OCI-LY3 (cell line): ENCODE measurements around the gene MXRA8.

ENCODE experiments used
- H2AFZ ChIP-seq: fragments of 200-600, 300-600 bp; shearing (Covaris generic); 2 replicates; pipeline ENCODE4 v1.6.0; 2014; ENCODE audit warnings: antibody characterized with exemption, low read depth, low read length
- H3K27ac ChIP-seq: fragments of 200-600, 300-600 bp; sonication (generic); 2 replicates; pipeline ENCODE4 v1.5.1; 2014; ENCODE audit warnings: mild to moderate bottlenecking, low read length, moderate library complexity, mixed read lengths
- H3K27me3 ChIP-seq: fragments of 200-600, 300-600 bp; sonication (generic); 2 replicates; pipeline ENCODE4 v1.6.1; 2014; ENCODE audit warnings: low read depth, low read length, mixed read lengths
- H3K36me3 ChIP-seq: fragments of 200-600, 300-600 bp; sonication (generic); replicated peaks from 2 replicates; pipeline ENCODE3; 2014; ENCODE audit warnings: low read depth, low read length, mixed read lengths
- H3K4me1 ChIP-seq: fragments of 300-600, 200-600 bp; sonication (generic); 2 replicates; pipeline ENCODE4 v1.6.1; 2014; ENCODE audit warnings: low read length, mixed read lengths
- H3K4me2 ChIP-seq: fragments of 200-600, 300-600 bp; sonication (generic); 2 replicates; pipeline ENCODE4 v1.6.1; 2014; ENCODE audit warnings: low read length, mixed read lengths
- H3K4me3 ChIP-seq: fragments of 300-600, 200-600 bp; sonication (generic); 2 replicates; pipeline ENCODE4 v1.5.1; 2014; ENCODE audit warnings: antibody characterized with exemption, mild to moderate bottlenecking, low read length, moderate library complexity
- H3K79me2 ChIP-seq: fragments of 300-600, 200-600 bp; shearing (Covaris generic); 2 replicates; pipeline ENCODE4 v1.6.1; 2014; ENCODE audit warnings: mild to moderate bottlenecking, low read length, mixed read lengths
- H3K9ac ChIP-seq: fragments of 300-600, 200-600 bp; shearing (Covaris generic); 2 replicates; pipeline ENCODE4 v1.6.0; 2014; ENCODE audit warnings: mild to moderate bottlenecking, low read length, moderate library complexity
- H3K9me3 ChIP-seq: fragments of 200-600, 300-600 bp; shearing (Covaris generic); 2 replicates; pipeline ENCODE4 v1.6.1; 2014; ENCODE audit warnings: low read length, mixed read lengths; ENCODE audit not compliant: insufficient read depth
- H4K20me1 ChIP-seq: fragments of 200-600, 300-600 bp; sonication (generic); 2 replicates; pipeline ENCODE4 v1.6.1; 2016; ENCODE audit warnings: low read length, mixed read lengths; ENCODE audit not compliant: insufficient read depth
- EZH2phosphoT487 ChIP-seq: fragments of 200-600 bp; shearing (Covaris generic); IDR thresholded peaks from 2 replicates; pipeline ENCODE4 v1.6.1; 2018; ENCODE audit warnings: antibody characterized with exemption, mixed run types, low read depth
- TF ChIP-seq, protein P1 (sequence below): fragments of 200-600, 300-600 bp; sonication (generic); IDR thresholded peaks from 2 replicates; pipeline ENCODE4 v1.5.1; 2014; ENCODE audit warnings: antibody characterized with exemption, low read length, low read depth

The MXRA8 gene

DNA sequence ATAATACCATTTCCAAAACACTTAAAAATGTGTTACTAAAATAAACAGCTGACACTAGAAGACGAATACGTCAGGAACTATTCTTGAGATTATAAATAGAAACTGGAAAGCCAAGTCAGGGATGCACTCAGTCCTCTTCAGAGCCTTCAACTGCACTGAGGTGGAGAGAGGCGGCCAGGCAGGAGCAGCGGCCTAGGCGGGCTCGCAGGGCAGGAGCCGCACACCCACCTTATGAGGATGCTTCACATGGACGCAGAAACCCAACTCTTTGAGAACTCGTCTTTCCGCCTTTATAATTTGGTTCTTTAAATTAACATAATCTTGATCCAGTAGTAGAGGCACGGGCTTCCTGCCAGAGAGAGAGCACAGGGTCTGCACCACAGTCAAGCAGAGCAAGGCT lies 36.8 kb upstream of the MXRA8 start:
- peaks cover 59% of the 10 kb centered on the region for H3K79me2 ChIP-seq

DNA sequence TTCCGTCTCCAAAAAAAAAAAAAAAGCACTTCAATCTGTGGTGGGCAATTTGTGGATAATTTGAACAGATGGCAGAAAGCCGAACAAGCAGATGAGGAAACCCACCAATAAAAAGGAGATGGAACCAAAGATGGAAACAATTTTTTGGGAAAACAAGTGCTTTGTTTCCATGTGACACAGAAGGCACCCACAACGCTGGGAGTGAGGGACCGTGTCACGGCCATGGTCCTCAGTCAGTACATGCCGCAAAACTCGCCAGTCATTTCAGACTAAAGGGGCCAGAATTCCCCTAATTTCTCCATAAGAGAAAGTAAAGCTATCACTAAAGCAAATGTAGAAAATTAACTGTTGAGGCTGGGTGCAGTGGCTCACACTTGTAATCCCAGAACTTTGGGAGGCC lies 35.8 kb upstream of the MXRA8 start:
- H2AFZ ChIP-seq = no peak overlapping the region
- no peaks in the 10 kb centered on the region for H4K20me1 ChIP-seq
- no peak overlapping the region for H3K4me3 ChIP-seq
- H3K79me2 ChIP-seq = peaks cover 51% of the 10 kb centered on the region
- no peak overlapping the region for H3K9ac ChIP-seq
- peaks cover 9% of the 10 kb centered on the region for H3K4me1 ChIP-seq
- H3K36me3 ChIP-seq = peaks cover 71% of the 10 kb centered on the region
- no peak overlapping the region for H3K27ac ChIP-seq
- TF ChIP-seq EZH2phosphoT487 = no peak
- TF ChIP-seq, protein P1, sequence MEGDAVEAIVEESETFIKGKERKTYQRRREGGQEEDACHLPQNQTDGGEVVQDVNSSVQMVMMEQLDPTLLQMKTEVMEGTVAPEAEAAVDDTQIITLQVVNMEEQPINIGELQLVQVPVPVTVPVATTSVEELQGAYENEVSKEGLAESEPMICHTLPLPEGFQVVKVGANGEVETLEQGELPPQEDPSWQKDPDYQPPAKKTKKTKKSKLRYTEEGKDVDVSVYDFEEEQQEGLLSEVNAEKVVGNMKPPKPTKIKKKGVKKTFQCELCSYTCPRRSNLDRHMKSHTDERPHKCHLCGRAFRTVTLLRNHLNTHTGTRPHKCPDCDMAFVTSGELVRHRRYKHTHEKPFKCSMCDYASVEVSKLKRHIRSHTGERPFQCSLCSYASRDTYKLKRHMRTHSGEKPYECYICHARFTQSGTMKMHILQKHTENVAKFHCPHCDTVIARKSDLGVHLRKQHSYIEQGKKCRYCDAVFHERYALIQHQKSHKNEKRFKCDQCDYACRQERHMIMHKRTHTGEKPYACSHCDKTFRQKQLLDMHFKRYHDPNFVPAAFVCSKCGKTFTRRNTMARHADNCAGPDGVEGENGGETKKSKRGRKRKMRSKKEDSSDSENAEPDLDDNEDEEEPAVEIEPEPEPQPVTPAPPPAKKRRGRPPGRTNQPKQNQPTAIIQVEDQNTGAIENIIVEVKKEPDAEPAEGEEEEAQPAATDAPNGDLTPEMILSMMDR = no peak
- H3K9me3 ChIP-seq = no peaks in the 10 kb centered on the region
- H3K27me3 ChIP-seq = no peaks in the 10 kb centered on the region
- H3K4me2 ChIP-seq = no peak overlapping the region

More for the DNA sequence above, 36.8 kb upstream of the MXRA8 start:
- no peaks in the 10 kb centered on the region for H3K9me3 ChIP-seq
- no peak for TF ChIP-seq EZH2phosphoT487
- no peak overlapping the region for H3K27ac ChIP-seq
- H3K36me3 ChIP-seq = peaks cover 64% of the 10 kb centered on the region
- H3K27me3 ChIP-seq = no peaks in the 10 kb centered on the region
- no peaks in the 10 kb centered on the region for H4K20me1 ChIP-seq
- H2AFZ ChIP-seq = no peak overlapping the region
- peaks cover 9% of the 10 kb centered on the region for H3K4me1 ChIP-seq
- H3K9ac ChIP-seq = no peak overlapping the region
- H3K4me2 ChIP-seq = no peak overlapping the region
- no peak overlapping the region for H3K4me3 ChIP-seq

DNA sequence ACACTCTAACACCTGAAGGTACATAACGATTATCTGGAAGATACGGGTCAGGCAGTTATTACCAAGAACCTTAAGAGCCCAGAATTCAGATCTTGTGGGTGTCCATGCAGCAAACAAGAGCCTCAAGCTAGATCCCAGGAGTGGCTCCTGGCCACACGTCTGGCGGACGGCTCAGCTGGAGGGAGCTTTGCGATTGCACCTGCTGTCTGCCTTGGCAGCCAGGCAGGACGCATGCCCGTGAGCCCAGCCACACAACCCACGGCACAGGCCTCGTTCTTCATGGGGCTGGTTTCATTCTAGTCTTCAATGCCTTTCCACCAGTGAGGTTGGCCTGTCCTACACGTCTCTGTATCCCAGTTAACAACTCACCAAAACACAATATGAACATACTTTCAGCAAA lies 35.1 kb upstream of the MXRA8 start:
- Histone ChIP-seq H3K4me2 (no peak overlapping the region), H3K4me1 (peaks cover 9% of the 10 kb centered on the region), H3K4me3 (no peak overlapping the region), H3K79me2 (peaks cover 44% of the 10 kb centered on the region), H3K9me3 (no peaks in the 10 kb centered on the region), H3K9ac (no peak overlapping the region), H3K27me3 (no peaks in the 10 kb centered on the region), H3K36me3 (peaks cover 71% of the 10 kb centered on the region), H3K27ac (no peak overlapping the region), H4K20me1 (no peaks in the 10 kb centered on the region), H2AFZ (no peak overlapping the region)
- TF ChIP-seq EZH2phosphoT487 = no peak
- TF ChIP-seq, protein P1 = no peak

DNA sequence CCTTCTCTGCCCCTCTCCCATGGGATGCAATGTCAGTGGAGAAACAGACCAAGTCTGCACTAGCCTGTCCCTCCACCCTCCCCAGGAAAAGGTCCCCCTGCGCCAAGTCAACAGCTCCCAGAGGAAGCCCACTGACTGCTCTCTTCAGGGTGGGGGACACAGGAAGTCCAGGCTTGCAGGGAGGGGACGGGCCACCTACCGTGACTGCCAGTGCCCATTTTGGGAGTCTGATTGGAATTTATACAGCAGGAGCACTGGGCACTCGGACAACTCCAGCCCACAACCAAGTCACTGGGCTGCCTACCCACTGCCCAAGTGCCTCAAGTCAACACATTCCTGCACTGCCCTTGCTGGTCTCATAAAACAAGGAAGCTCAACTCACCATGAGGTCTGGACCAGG lies 34.7 kb upstream of the MXRA8 start:
- Histone ChIP-seq H4K20me1 (no peaks in the 10 kb centered on the region), H3K4me2 (no peak overlapping the region), H3K4me3 (no peak overlapping the region), H3K36me3 (peaks cover 70% of the 10 kb centered on the region), H3K4me1 (peaks cover 6% of the 10 kb centered on the region), H3K27me3 (no peaks in the 10 kb centered on the region), H2AFZ (no peak overlapping the region), H3K79me2 (peaks cover 40% of the 10 kb centered on the region), H3K9me3 (no peaks in the 10 kb centered on the region), H3K9ac (no peak overlapping the region), H3K27ac (no peak overlapping the region)
- TF ChIP-seq, protein P1 = no peak
- TF ChIP-seq EZH2phosphoT487 = no peak

DNA sequence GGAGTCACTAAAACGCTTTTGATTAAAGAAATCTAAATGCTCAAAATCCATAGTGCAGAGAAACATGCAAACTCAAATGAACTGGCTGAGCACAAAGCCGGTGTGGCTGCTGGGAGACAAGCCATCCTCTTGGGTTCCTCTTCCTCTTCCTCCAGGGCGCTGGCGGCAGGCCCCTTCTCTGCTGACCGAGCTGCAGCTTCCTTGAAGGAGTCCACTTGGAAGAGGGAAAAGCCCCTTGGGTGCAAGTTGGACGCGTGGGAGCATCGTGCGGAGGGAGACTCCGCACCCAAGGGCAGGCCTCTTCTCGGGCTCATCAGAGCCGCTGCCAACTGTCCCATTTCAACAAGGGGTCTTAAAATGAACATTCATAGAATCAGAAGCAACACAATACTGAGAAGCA lies 32.9 kb upstream of the MXRA8 start:
- H3K4me3 ChIP-seq = no peak overlapping the region
- no peaks in the 10 kb centered on the region for H3K9me3 ChIP-seq
- no peak overlapping the region for H3K27ac ChIP-seq
- no peak overlapping the region for H2AFZ ChIP-seq
- H4K20me1 ChIP-seq = no peaks in the 10 kb centered on the region
- H3K79me2 ChIP-seq = peaks cover 28% of the 10 kb centered on the region
- H3K9ac ChIP-seq = no peak overlapping the region
- H3K4me2 ChIP-seq = no peak overlapping the region
- TF ChIP-seq, protein P1 = no peak
- TF ChIP-seq EZH2phosphoT487 = no peak
- H3K27me3 ChIP-seq = no peaks in the 10 kb centered on the region
- H3K36me3 ChIP-seq = peaks cover 76% of the 10 kb centered on the region
- no peaks in the 10 kb centered on the region for H3K4me1 ChIP-seq
